ENCODE measurements around the gene AVL9.
A peak's percentile ranks its signal among the peaks of the same experiment; 100 is the strongest.

AVL9 gene

GRCh38 chr7:32476816-32477648 is 18.3 kb upstream of the AVL9 start:
- Histone ChIP-seq H3K4me3 (ENCODE audit: insufficient read depth, low read length, poor library complexity, severe bottlenecking) (no peak overlapping the region), H3K27ac (ENCODE audit: low read depth, low read length) (no peak overlapping the region), H3K4me2 (ENCODE audit: low read depth, low read length, poor library complexity, severe bottlenecking) (no peak overlapping the region), H3K9ac (ENCODE audit: low read length) (no peak overlapping the region), H3K27me3 (ENCODE audit: low read length) (no peaks in the 10 kb centered on the region), H3K9me2 (replicated peaks; ENCODE audit: insufficient read depth, low read length) (no peaks in the 10 kb centered on the region), H3K79me2 (ENCODE audit: insufficient read depth, low read length) (no peaks in the 10 kb centered on the region), H4K20me1 (ENCODE audit: low read depth, low read length) (no peaks in the 10 kb centered on the region), H3K36me3 (ENCODE audit: low read length) (no peaks in the 10 kb centered on the region), H3K9me3 (ENCODE audit: insufficient read depth, low read length) (no peaks in the 10 kb centered on the region), H2AFZ (ENCODE audit: low read depth, low read length, severe bottlenecking) (no peak overlapping the region), H3F3A (ENCODE audit: insufficient read depth) (no peaks in the 10 kb centered on the region)
- TF ChIP-seq CTCF (IDR thresholded peaks at IDR 0.05; ENCODE audit: insufficient read depth, low read length, poor library complexity, severe bottlenecking) (no peak), EZH2phosphoT487 (conservative IDR thresholded peaks at IDR 0.05; ENCODE audit: low read length) (no peak)

DNA sequence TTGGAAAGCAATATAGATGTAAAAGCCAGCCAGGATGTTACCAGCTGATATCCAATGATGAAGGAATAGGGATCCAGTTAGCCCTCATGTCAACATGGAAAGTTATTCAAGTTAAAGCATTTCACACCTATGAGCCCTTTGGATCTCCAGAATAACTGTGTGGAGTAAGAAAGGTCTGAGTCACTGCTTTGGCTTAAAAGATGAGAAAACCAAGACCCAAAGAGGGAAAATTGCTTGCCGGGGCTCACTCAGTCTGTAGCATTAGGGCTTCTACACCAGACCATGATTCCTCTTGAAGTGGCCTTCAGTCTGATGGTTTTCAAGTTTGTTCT is 17.7 kb upstream of the AVL9 start:
- Histone ChIP-seq H3F3A (ENCODE audit: insufficient read depth) (no peaks in the 10 kb centered on the region), H3K4me2 (ENCODE audit: low read depth, low read length, poor library complexity, severe bottlenecking) (no peak overlapping the region), H3K9me3 (ENCODE audit: insufficient read depth, low read length) (no peaks in the 10 kb centered on the region), H3K27ac (ENCODE audit: low read depth, low read length) (no peak overlapping the region), H3K4me3 (ENCODE audit: insufficient read depth, low read length, poor library complexity, severe bottlenecking) (no peak overlapping the region), H3K9me2 (replicated peaks; ENCODE audit: insufficient read depth, low read length) (no peaks in the 10 kb centered on the region), H3K27me3 (ENCODE audit: low read length) (no peaks in the 10 kb centered on the region), H4K20me1 (ENCODE audit: low read depth, low read length) (no peaks in the 10 kb centered on the region), H3K36me3 (ENCODE audit: low read length) (no peaks in the 10 kb centered on the region), H2AFZ (ENCODE audit: low read depth, low read length, severe bottlenecking) (no peak overlapping the region), H3K79me2 (ENCODE audit: insufficient read depth, low read length) (no peaks in the 10 kb centered on the region), H3K9ac (ENCODE audit: low read length) (no peak overlapping the region)
- TF ChIP-seq CTCF (IDR thresholded peaks at IDR 0.05; ENCODE audit: insufficient read depth, low read length, poor library complexity, severe bottlenecking), result no peak
- TF ChIP-seq EZH2phosphoT487 (conservative IDR thresholded peaks at IDR 0.05; ENCODE audit: low read length), result no peak

GRCh38 chr7:32479574-32480200 is 15.6 kb upstream of the AVL9 start:
- Histone ChIP-seq H3K36me3 (ENCODE audit: low read length) (no peaks in the 10 kb centered on the region), H3K4me3 (ENCODE audit: insufficient read depth, low read length, poor library complexity, severe bottlenecking) (no peak overlapping the region), H3K27me3 (ENCODE audit: low read length) (no peaks in the 10 kb centered on the region), H3K4me2 (ENCODE audit: low read depth, low read length, poor library complexity, severe bottlenecking) (no peak overlapping the region), H3K27ac (ENCODE audit: low read depth, low read length) (no peak overlapping the region), H2AFZ (ENCODE audit: low read depth, low read length, severe bottlenecking) (no peak overlapping the region), H4K20me1 (ENCODE audit: low read depth, low read length) (no peaks in the 10 kb centered on the region), H3K79me2 (ENCODE audit: insufficient read depth, low read length) (no peaks in the 10 kb centered on the region), H3K9me2 (replicated peaks; ENCODE audit: insufficient read depth, low read length) (no peaks in the 10 kb centered on the region), H3K9me3 (ENCODE audit: insufficient read depth, low read length) (no peaks in the 10 kb centered on the region), H3F3A (ENCODE audit: insufficient read depth) (no peaks in the 10 kb centered on the region), H3K9ac (ENCODE audit: low read length) (no peak overlapping the region)
- TF ChIP-seq EZH2phosphoT487 (conservative IDR thresholded peaks at IDR 0.05; ENCODE audit: low read length), result no peak
- TF ChIP-seq CTCF (IDR thresholded peaks at IDR 0.05; ENCODE audit: insufficient read depth, low read length, poor library complexity, severe bottlenecking), result peak; percentile 86
